K562 (cell line): Measurements from ENCODE around the gene XPO6. TPM values are rescaled to one million over a fixed set of nuclear protein-coding genes. Genes with fewer than 3 reads are reported as not detected.
"Not testable (repeated sequence)": the region's sequence is repeated elsewhere in the genome, so short reads cannot be mapped to it uniquely, and the experiment has no call there.

Source experiments
- ATAC-seq: fragments of 200-7000 bp; cut with Tn5 transposase; 3 replicates; pipeline ENCODE4 v1.9.1; 2020; ENCODE audit warnings: moderate library complexity
- BruUV-seq: library from RNA; stranded (reverse); fragments of 400-500 nt; replicated peaks from 2 replicates; lab custom pipeline; 2021; lab: Mats Ljungman, UMichigan
- CTCF ChIA-PET: fragments of 300-600 bp; formaldehyde crosslinking; extraction: SDS; loops from one replicate; lab custom pipeline; 2021; ENCODE audit warnings: low intra/inter-chr PET ratio; lab: Yijun Ruan, JAX
- POLR2A ChIA-PET: fragments of 300-600, 350-650 bp; sonication (Branson Sonifier 250); formaldehyde crosslinking; extraction: SDS; loops from one replicate; lab custom pipeline; 2021; ENCODE audit warnings: antibody characterized with exemption, inconsistent platforms; lab: Yijun Ruan, JAX
- DNase-seq, 4 experiments: peaks; one replicate each; pipeline versions ENCODE4 v3.0.0 to v3.0.0-alpha.2; 2011 to 2018; ENCODE audit warnings: low spot score in 3 of 4, mixed read lengths in 3 of 4; ENCODE audit errors: extremely low read depth in 1 of 4
- FAIRE-seq: peaks from 2 replicates; lab custom pipeline; 2011; peaks lifted over from hg19 to GRCh38; lab: Jason Lieb, UNC
- H2AFZ ChIP-seq: 2 replicates; pipeline ENCODE4 v1.6.0; 2011; ENCODE audit warnings: low read depth, low read length, control low read depth, inconsistent platforms
- H3K27ac ChIP-seq: fragments of 200-600 bp; 3 replicates; pipeline ENCODE4 v1.8.0; 2011; ENCODE audit warnings: low read depth, mild to moderate bottlenecking, control low read depth, inconsistent platforms, low read length, moderate library complexity, mixed read lengths; ENCODE audit errors: extremely low read depth
- H3K27me3 ChIP-seq, 2 experiments: fragments of 300-600 bp in 1 of 2; 2 replicates in 1 of 2; 3 replicates in 1 of 2; pipeline versions ENCODE4 v1.6.0 to v1.8.0; 2011; ENCODE audit warnings: inconsistent platforms in 2 of 2, low read length in 2 of 2, mild to moderate bottlenecking in 1 of 2, mixed read lengths in 1 of 2, moderate library complexity in 1 of 2; ENCODE audit not compliant: control insufficient read depth in 2 of 2, insufficient read depth in 2 of 2
- H3K36me3 ChIP-seq: fragments of 300-600 bp; 3 replicates; pipeline ENCODE4 v1.8.0; 2011; ENCODE audit warnings: mild to moderate bottlenecking, low read length, inconsistent platforms; ENCODE audit not compliant: control insufficient read depth, insufficient read depth
- H3K4me1 ChIP-seq, 2 experiments: fragments of 200-600 bp in 1 of 2; replicated peaks in 1 of 2; 2 replicates in 1 of 2; 3 replicates in 1 of 2; pipeline versions ENCODE4 v1.5.1 to v1.8.0; 2011; ENCODE audit warnings: inconsistent platforms in 2 of 2, low read length in 2 of 2, mild to moderate bottlenecking in 1 of 2, mixed read lengths in 1 of 2, moderate library complexity in 1 of 2; ENCODE audit not compliant: control insufficient read depth in 2 of 2, insufficient read depth in 2 of 2
- H3K4me2 ChIP-seq: 2 replicates; pipeline ENCODE4 v1.6.1; 2011; ENCODE audit warnings: low read length, control low read depth, inconsistent platforms, mixed read lengths; ENCODE audit not compliant: insufficient read depth
- H3K4me3 ChIP-seq: fragments of 200-600 bp; sonication (generic), shearing (Covaris generic); 2 replicates; pipeline ENCODE4 v1.5.1; 2016; ENCODE audit warnings: control low read depth, inconsistent platforms
- H3K79me2 ChIP-seq: fragments of 200-600 bp; 3 replicates; pipeline ENCODE4 v1.8.0; 2011; ENCODE audit warnings: low read length, inconsistent platforms; ENCODE audit not compliant: control insufficient read depth, insufficient read depth
- H3K9ac ChIP-seq, 2 experiments: 2 replicates each; pipeline versions ENCODE4 v1.6.0 to v1.6.1; 2011; ENCODE audit warnings: low read depth in 2 of 2, low read length in 2 of 2, control low read depth in 1 of 2, inconsistent platforms in 1 of 2, mild to moderate bottlenecking in 1 of 2, mixed read lengths in 1 of 2; ENCODE audit not compliant: insufficient read depth in 1 of 2
- H3K9me1 ChIP-seq: one replicate; pipeline ENCODE4 v1.6.0; 2011; ENCODE audit warnings: inconsistent platforms, mild to moderate bottlenecking, low read length, moderate library complexity; ENCODE audit not compliant: control insufficient read depth, insufficient read depth
- H3K9me3 ChIP-seq: replicated peaks from 2 replicates; pipeline ENCODE4 v1.5.1; 2011; ENCODE audit warnings: low read depth, low read length, inconsistent platforms; ENCODE audit not compliant: control insufficient read depth, insufficient read depth
- H4K20me1 ChIP-seq: replicated peaks from 2 replicates; pipeline ENCODE4 v1.6.1; 2011; ENCODE audit warnings: low read length, inconsistent platforms, mixed read lengths; ENCODE audit not compliant: control insufficient read depth, insufficient read depth
- ZNF121 ChIP-seq: sonication (generic); formaldehyde crosslinking; conservative IDR thresholded peaks from 2 replicates; pipeline ENCODE4 v1.8.0; 2022; ENCODE audit warnings: missing genetic modification reagents
- WGBS: fragments of 100-300 bp; shearing (Covaris generic); methylation state at CpG from one replicate; pipeline ENCODE4 v1.1.6; 2016; ENCODE audit warnings: low coverage, mixed read lengths; ENCODE audit not compliant: insufficient coverage; ENCODE audit errors: missing lambda C conversion rate; 5-methylcytosine and 5-hydroxymethylcytosine counted together
- in situ Hi-C: fragments of 300-500 bp; cut with MboI; formaldehyde crosslinking; loops from 4 replicates; pipeline ENCODE4 v1.15.0; 2018; ENCODE audit warnings: inconsistent platforms, mixed read lengths
- intact Hi-C: fragments of 100-400 bp; cut with micrococcal nuclease; formaldehyde crosslinking; loops from 2 replicates; pipeline ENCODE4 v1.14.2; 2022
- polyA plus RNA-seq, 8 experiments: library from polyadenylated mRNA; depleted of rRNA in 4 of 8; stranded (reverse) in 5 of 8; unstranded in 3 of 8; fragments of >200 nt; fragmentation: Nextera tagmentation in 2 of 8; fragmentation: Illumina TruSeq in 1 of 8; extraction: Ambion mirVana in 2 of 8; extraction: Trizol in 1 of 8; gene quantifications; 2 replicates each; pipeline versions ENCODE4 v1.2.1 to v1.2.3, GENCODE V29; 2011 to 2014; ENCODE audit warnings: inconsistent platforms in 1 of 8, missing spikeins in 1 of 8
- total RNA-seq, 7 experiments: library from RNA; depleted of rRNA in 6 of 7; stranded (reverse); fragments of >200 nt in 6 of 7; fragmentation: Illumina TruSeq in 2 of 7; extraction: Trizol in 2 of 7; gene quantifications; 2 replicates each; pipeline versions ENCODE4 v1.2.1 to v1.2.3, GENCODE V29; 2011 to 2021; ENCODE audit warnings: low replicate concordance in 1 of 7

The XPO6 gene
- total and polyA plus RNA-seq, 9 of the 15 experiments (the other 6 are each of a cell fraction or from before 2014, with no cell fraction given) = 11.2 to 196 (median 119) TPM

GRCh38 chr16:28223909-28224308 lies 12.1 kb upstream of the XPO6 start:
- H3K27ac ChIP-seq, FAIRE-seq, H3K36me3 ChIP-seq, ATAC-seq, H3K27me3 ChIP-seq, H3K79me2 ChIP-seq, DNase-seq, CTCF ChIA-PET, in situ Hi-C loops, POLR2A ChIA-PET, H3K4me3 ChIP-seq, H3K9ac ChIP-seq, intact Hi-C loops, H3K9me3 ChIP-seq, H4K20me1 ChIP-seq, BruUV-seq, H3K9me1 ChIP-seq, H2AFZ ChIP-seq, H3K4me2 ChIP-seq: not testable (repeated sequence)
- peak; percentile 57 for TF ChIP-seq ZNF121 (CRISPR knock-in tag)
- peaks cover 3 to 10% of the 10 kb centered on the region in 2 experiments; a peak in 2 of 5 replicates for H3K4me1 ChIP-seq
- 53% methylated on average over 3 of the region's 3 CpGs for WGBS

DNA sequence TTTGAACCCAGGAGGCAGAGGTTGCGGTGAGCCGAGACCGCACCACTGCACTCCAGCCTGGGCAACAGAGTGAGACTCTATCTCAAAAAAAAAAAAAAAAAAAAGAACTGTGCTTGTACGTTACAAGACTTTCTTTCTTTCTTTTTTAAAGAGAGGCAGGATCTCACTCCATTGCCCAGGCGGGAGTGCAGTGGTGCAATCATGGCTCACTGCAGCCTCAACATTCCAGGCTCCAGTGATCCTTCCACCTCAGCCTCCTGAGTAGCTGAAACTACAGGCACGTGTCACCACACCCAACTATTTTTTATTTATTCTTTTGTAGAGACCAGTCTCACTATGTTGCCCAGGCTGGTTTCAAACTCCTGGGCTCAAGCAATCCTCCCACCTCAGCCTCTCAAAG lies 8.0 kb upstream of the XPO6 start:
- H3K4me1 ChIP-seq, H3K9me1 ChIP-seq, H3K79me2 ChIP-seq, H3K36me3 ChIP-seq, in situ Hi-C loops, BruUV-seq, ATAC-seq, H2AFZ ChIP-seq, H3K9me3 ChIP-seq, H3K27me3 ChIP-seq, DNase-seq, H3K9ac ChIP-seq, CTCF ChIA-PET, H3K4me3 ChIP-seq, H3K27ac ChIP-seq, FAIRE-seq, H4K20me1 ChIP-seq, H3K4me2 ChIP-seq: not testable (repeated sequence)
- TF ChIP-seq ZNF121 (CRISPR knock-in tag) = peak; percentile 52; the same call in 1 of the 2 replicates
- intact Hi-C loops = loop anchor here (10.0 kb wide), 1 partner anchor 55 kb away; no protein-coding TSS in a partner anchor
- 71% methylated on average over 4 of the region's 6 CpGs for WGBS
- POLR2A ChIA-PET = interaction anchor here (1.1 kb wide), 1 partner anchor 8 kb away, joined by 3 read pairs; the partner anchor contains the start of gene XPO6
